HEK293T (cell line): ENCODE data around the gene UTP4.

ENCODE experiments used
- CTBP1 ChIP-seq: fragments of 450-650 bp; IDR thresholded peaks from 2 replicates; pipeline ENCODE4 v1.6.1; 2016; ENCODE audit warnings: borderline replicate concordance
- FOXM1 ChIP-seq: fragments of 450-650 bp; IDR thresholded peaks from 2 replicates; pipeline ENCODE4 v1.6.1; 2017; ENCODE audit warnings: mild to moderate bottlenecking, borderline replicate concordance
- SP1 ChIP-seq: fragments of 450-650 bp; IDR thresholded peaks from 2 replicates; pipeline ENCODE4 v1.6.1; 2017
- ZNF384 ChIP-seq: fragments of 450-650 bp; IDR thresholded peaks from 2 replicates; pipeline ENCODE4 v1.6.1; 2016

- no peak for TF ChIP-seq CTBP1
- TF ChIP-seq ZNF384, result no peak
- TF ChIP-seq FOXM1, result no peak
- no peak for TF ChIP-seq SP1
These were observed 4.4 kb upstream of the UTP4 start for GRCh38 chr16:69127966-69128510.
